WTC11 (cell line): Measurements from ENCODE around the gene ERVK3-1. TPM values are rescaled to one million over a fixed set of nuclear protein-coding genes. Genes with fewer than 3 reads are reported as not detected.

Experiments
- ATAC-seq: fragments of 200-7000 bp; cut with Tn5 transposase; 2 replicates; pipeline ENCODE4 v1.10.0; 2021; ENCODE audit warnings: mild to moderate bottlenecking, moderate library complexity
- CTCF ChIA-PET: fragments of 300-600 bp; sonication (Branson Sonifier 250); formaldehyde crosslinking; loops from one replicate; lab custom pipeline; 2021; ENCODE audit warnings: antibody characterized with exemption; lab: Charles Lee
- POLR2A ChIA-PET: fragments of 350-600 bp; sonication (Branson Sonifier 250); formaldehyde crosslinking; loops from one replicate; lab custom pipeline; 2021; ENCODE audit warnings: antibody characterized with exemption; lab: Charles Lee
- DNase-seq: peaks from one replicate; pipeline ENCODE4 v3.0.0; 2021; ENCODE audit warnings: low spot score
- H3K27ac Mint-ChIP-seq: 2 replicates; pipeline ENCODE4 v1.8.0; 2021; ENCODE audit warnings: mixed read lengths
- H3K27me3 Mint-ChIP-seq: 2 replicates; pipeline ENCODE4 v1.8.0; 2021; ENCODE audit warnings: low read depth, mild to moderate bottlenecking, moderate library complexity, mixed read lengths
- H3K36me3 Mint-ChIP-seq: 2 replicates; pipeline ENCODE4 v1.8.0; 2021; ENCODE audit warnings: mixed read lengths
- H3K4me1 Mint-ChIP-seq: 2 replicates; pipeline ENCODE4 v1.8.0; 2022; ENCODE audit warnings: mixed read lengths
- H3K4me3 Mint-ChIP-seq: 2 replicates; pipeline ENCODE4 v1.8.0; 2021; ENCODE audit warnings: mild to moderate bottlenecking, moderate library complexity, mixed read lengths
- H3K9me3 Mint-ChIP-seq: 2 replicates; pipeline ENCODE4 v1.8.0; 2021; ENCODE audit warnings: mixed read lengths
- CREM ChIP-seq: sonication (generic); formaldehyde crosslinking; IDR thresholded peaks from 2 replicates; pipeline ENCODE4 v1.8.1; 2022; ENCODE audit warnings: mild to moderate bottlenecking, missing genetic modification reagents, moderate library complexity
- E2F5 ChIP-seq: sonication (generic); formaldehyde crosslinking; IDR thresholded peaks from 2 replicates; pipeline ENCODE4 v1.8.1; 2022; ENCODE audit warnings: mild to moderate bottlenecking, moderate library complexity, missing genetic modification reagents
- ERG ChIP-seq: fragments of 250-450 bp; sonication (Bioruptor Pico); IDR thresholded peaks from 2 replicates; pipeline ENCODE4 v1.8.0; 2021; ENCODE audit warnings: mild to moderate bottlenecking
- FOXP1 ChIP-seq: sonication (generic); formaldehyde crosslinking; IDR thresholded peaks from 2 replicates; pipeline ENCODE4 v1.8.0; 2022; ENCODE audit warnings: missing genetic modification reagents, mild to moderate bottlenecking, moderate library complexity, borderline replicate concordance
- GTF2I ChIP-seq: fragments of 250-450 bp; sonication (Bioruptor Pico); conservative IDR thresholded peaks from 2 replicates; pipeline ENCODE4 v1.4.0; 2021; ENCODE audit warnings: mild to moderate bottlenecking
- MYBL2 ChIP-seq: sonication (generic); formaldehyde crosslinking; IDR thresholded peaks from 2 replicates; pipeline ENCODE4 v1.8.1; 2023; ENCODE audit warnings: mild to moderate bottlenecking, moderate library complexity, missing genetic modification reagents
- ZNF138 ChIP-seq: sonication (generic); formaldehyde crosslinking; conservative IDR thresholded peaks from 2 replicates; pipeline ENCODE4 v1.8.1; 2022; ENCODE audit warnings: mild to moderate bottlenecking, moderate library complexity, missing genetic modification reagents
- ZNF425 ChIP-seq: fragments of 250-450 bp; sonication (Bioruptor Pico); conservative IDR thresholded peaks from 2 replicates; pipeline ENCODE4 v1.9.0; 2021; ENCODE audit warnings: mild to moderate bottlenecking
- ZNF532 ChIP-seq: fragments of 250-450 bp; sonication (Bioruptor Pico); IDR thresholded peaks from 2 replicates; pipeline ENCODE4 v1.9.0; 2021; ENCODE audit warnings: mild to moderate bottlenecking, borderline replicate concordance
- total RNA-seq: library from RNA; stranded (reverse); gene quantifications from 3 replicates; pipeline ENCODE4 v1.2.3, GENCODE V29; 2021
- TF ChIP-seq, protein P1 (sequence below): sonication (generic); formaldehyde crosslinking; IDR thresholded peaks from 2 replicates; pipeline ENCODE4 v1.8.1; 2023; ENCODE audit warnings: mild to moderate bottlenecking, missing genetic modification reagents, moderate library complexity
- TF ChIP-seq, protein P2 (sequence below): sonication (generic); formaldehyde crosslinking; IDR thresholded peaks from 2 replicates; pipeline ENCODE4 v1.8.1; 2023; ENCODE audit warnings: mild to moderate bottlenecking, missing genetic modification reagents
- TF ChIP-seq, protein P3 (sequence below): sonication (generic); formaldehyde crosslinking; IDR thresholded peaks from 2 replicates; pipeline ENCODE4 v1.8.1; 2022; ENCODE audit warnings: low read depth, mild to moderate bottlenecking, moderate library complexity, missing genetic modification reagents, borderline replicate concordance

ERVK3-1 gene
- total RNA-seq, 1 experiment from 2014 or later, result 26.0 TPM

- no peak for DNase-seq
- POLR2A ChIA-PET, result interaction anchor here (1.0 kb wide), 1 partner anchor 47 kb away, joined by 3 read pairs; the partner anchor contains the start of gene ZSCAN22
- Mint-ChIP-seq H3K36me3 (peaks cover 13% of the 10 kb centered on the region), H3K9me3 (no peaks in the 10 kb centered on the region), H3K4me1 (peaks cover 20% of the 10 kb centered on the region), H3K4me3 (peak overlapping the region; percentile 95), H3K27ac (peak overlapping the region; percentile 38; the same call in 1 of the 2 replicates), H3K27me3 (no peaks in the 10 kb centered on the region)
- CTCF ChIA-PET, result interaction anchor here (2.7 kb wide), 1 partner anchor 52 kb away, joined by 10 read pairs; the partner anchor contains the start of gene ZNF544
- TF ChIP-seq FOXP1 (CRISPR knock-in tag), result no peak
- TF ChIP-seq E2F5 (CRISPR knock-in tag), result no peak
- no peak for TF ChIP-seq ZNF532 (CRISPR knock-in tag)
- TF ChIP-seq ZNF138 (CRISPR knock-in tag), result no peak
- no peak for TF ChIP-seq MYBL2 (CRISPR knock-in tag)
- no peak for TF ChIP-seq ERG
- TF ChIP-seq, protein P1, sequence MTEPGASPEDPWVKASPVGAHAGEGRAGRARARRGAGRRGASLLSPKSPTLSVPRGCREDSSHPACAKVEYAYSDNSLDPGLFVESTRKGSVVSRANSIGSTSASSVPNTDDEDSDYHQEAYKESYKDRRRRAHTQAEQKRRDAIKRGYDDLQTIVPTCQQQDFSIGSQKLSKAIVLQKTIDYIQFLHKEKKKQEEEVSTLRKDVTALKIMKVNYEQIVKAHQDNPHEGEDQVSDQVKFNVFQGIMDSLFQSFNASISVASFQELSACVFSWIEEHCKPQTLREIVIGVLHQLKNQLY (CRISPR knock-in tag), result no peak
- TF ChIP-seq, protein P2, sequence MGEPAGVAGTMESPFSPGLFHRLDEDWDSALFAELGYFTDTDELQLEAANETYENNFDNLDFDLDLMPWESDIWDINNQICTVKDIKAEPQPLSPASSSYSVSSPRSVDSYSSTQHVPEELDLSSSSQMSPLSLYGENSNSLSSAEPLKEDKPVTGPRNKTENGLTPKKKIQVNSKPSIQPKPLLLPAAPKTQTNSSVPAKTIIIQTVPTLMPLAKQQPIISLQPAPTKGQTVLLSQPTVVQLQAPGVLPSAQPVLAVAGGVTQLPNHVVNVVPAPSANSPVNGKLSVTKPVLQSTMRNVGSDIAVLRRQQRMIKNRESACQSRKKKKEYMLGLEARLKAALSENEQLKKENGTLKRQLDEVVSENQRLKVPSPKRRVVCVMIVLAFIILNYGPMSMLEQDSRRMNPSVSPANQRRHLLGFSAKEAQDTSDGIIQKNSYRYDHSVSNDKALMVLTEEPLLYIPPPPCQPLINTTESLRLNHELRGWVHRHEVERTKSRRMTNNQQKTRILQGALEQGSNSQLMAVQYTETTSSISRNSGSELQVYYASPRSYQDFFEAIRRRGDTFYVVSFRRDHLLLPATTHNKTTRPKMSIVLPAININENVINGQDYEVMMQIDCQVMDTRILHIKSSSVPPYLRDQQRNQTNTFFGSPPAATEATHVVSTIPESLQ, result no peak
- no peak for TF ChIP-seq CREM (CRISPR knock-in tag)
- TF ChIP-seq ZNF425 (CRISPR knock-in tag), result no peak
- ATAC-seq, result no peak
Measured at GRCh38 chr19:58279925-58280316, 25.3 kb upstream of the ERVK3-1 start.

- H3K9me3 Mint-ChIP-seq, result no peaks in the 10 kb centered on the region
- no peak for DNase-seq
- H3K4me1 Mint-ChIP-seq, result peaks cover 20% of the 10 kb centered on the region
- no peak for TF ChIP-seq GTF2I
- TF ChIP-seq, protein P3, sequence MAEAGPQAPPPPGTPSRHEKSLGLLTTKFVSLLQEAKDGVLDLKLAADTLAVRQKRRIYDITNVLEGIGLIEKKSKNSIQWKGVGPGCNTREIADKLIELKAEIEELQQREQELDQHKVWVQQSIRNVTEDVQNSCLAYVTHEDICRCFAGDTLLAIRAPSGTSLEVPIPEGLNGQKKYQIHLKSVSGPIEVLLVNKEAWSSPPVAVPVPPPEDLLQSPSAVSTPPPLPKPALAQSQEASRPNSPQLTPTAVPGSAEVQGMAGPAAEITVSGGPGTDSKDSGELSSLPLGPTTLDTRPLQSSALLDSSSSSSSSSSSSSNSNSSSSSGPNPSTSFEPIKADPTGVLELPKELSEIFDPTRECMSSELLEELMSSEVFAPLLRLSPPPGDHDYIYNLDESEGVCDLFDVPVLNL (CRISPR knock-in tag), result no peak
- TF ChIP-seq, all 79 proteins: peak for 0
- Mint-ChIP-seq H3K27ac (no peak overlapping the region), H3K4me3 (no peak overlapping the region), H3K27me3 (no peaks in the 10 kb centered on the region), H3K36me3 (peaks cover 50% of the 10 kb centered on the region)
- no peak for ATAC-seq
- CTCF ChIA-PET, result no interaction called here
- POLR2A ChIA-PET, result no interaction called here
Measured at GRCh38 chr19:58284199-58284598, 21.0 kb upstream of the ERVK3-1 start.
